Measurements from ENCODE around the gene DCHS1. TPM values are rescaled to one million over a fixed set of nuclear protein-coding genes. Genes with fewer than 3 reads are reported as not detected.

The DCHS1 gene
- total RNA-seq, 3 donors from 2014 or later, result 3.5 to 38.8 (median 6.0) TPM

DNA sequence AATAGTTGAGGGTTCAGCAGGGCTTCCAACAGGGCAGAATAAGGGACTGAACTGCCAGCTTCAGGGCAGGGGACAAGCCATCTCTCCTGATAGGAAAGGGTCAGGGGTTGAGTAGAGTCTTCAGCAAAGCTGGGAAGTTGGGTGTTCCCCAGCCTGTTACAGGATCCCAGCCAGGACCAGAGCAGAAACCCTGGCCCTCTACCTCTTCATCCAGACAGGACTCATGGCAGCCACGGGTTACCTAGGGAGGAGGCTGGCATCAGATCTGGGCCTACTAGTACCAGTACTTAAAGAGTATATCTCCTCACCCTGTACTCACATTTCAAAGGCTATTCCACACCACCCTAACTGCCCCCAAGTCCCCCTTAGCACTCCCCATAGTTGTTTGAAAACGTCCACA is 41.2 kb downstream of the DCHS1 start:
- Histone ChIP-seq H3K4me1 (ENCODE audit: low read depth) (peaks cover 20% of the 10 kb centered on the region), H3K9me3 (no peaks in the 10 kb centered on the region), H3K4me3 (no peak overlapping the region), H3K36me3 (ENCODE audit: low read depth) (no peaks in the 10 kb centered on the region)
- TF ChIP-seq, protein P1, sequence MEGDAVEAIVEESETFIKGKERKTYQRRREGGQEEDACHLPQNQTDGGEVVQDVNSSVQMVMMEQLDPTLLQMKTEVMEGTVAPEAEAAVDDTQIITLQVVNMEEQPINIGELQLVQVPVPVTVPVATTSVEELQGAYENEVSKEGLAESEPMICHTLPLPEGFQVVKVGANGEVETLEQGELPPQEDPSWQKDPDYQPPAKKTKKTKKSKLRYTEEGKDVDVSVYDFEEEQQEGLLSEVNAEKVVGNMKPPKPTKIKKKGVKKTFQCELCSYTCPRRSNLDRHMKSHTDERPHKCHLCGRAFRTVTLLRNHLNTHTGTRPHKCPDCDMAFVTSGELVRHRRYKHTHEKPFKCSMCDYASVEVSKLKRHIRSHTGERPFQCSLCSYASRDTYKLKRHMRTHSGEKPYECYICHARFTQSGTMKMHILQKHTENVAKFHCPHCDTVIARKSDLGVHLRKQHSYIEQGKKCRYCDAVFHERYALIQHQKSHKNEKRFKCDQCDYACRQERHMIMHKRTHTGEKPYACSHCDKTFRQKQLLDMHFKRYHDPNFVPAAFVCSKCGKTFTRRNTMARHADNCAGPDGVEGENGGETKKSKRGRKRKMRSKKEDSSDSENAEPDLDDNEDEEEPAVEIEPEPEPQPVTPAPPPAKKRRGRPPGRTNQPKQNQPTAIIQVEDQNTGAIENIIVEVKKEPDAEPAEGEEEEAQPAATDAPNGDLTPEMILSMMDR (IDR thresholded peaks at IDR 0.05), result no peak
- intact Hi-C loops (cut with DNase I, micrococcal nuclease), result no loop called here
- ATAC-seq (no peak), DNase-seq (no peak)

DNA sequence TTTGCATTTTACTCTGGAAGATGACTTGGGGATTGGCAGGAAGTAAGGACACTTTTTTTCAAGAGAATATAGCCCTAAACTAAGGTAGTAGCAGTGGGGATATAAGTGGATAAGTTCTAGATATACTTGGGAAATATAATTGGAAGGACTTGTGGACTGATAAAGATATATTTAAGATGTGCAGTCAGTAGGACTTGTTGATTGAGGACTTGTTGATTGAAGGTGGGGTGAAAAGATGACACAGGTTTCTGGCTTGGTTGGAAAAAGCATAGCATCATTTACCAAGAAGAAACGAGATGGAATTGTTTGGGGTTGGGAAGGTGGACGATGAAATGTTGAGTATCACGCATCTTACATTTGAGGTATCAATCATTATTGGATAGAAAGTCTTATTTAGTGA is 42.1 kb downstream of the DCHS1 start:
- DNase-seq (no peak), ATAC-seq (no peak)
- intact Hi-C loops (cut with DNase I, micrococcal nuclease), result no loop called here
- H3K36me3 ChIP-seq (ENCODE audit: low read depth), result no peaks in the 10 kb centered on the region
- no peaks in the 10 kb centered on the region for H3K9me3 ChIP-seq
- H3K4me3 ChIP-seq, result no peak overlapping the region
- H3K4me1 ChIP-seq (ENCODE audit: low read depth), result peaks cover 20% of the 10 kb centered on the region
- TF ChIP-seq, protein P1 (IDR thresholded peaks at IDR 0.05), result no peak

DNA sequence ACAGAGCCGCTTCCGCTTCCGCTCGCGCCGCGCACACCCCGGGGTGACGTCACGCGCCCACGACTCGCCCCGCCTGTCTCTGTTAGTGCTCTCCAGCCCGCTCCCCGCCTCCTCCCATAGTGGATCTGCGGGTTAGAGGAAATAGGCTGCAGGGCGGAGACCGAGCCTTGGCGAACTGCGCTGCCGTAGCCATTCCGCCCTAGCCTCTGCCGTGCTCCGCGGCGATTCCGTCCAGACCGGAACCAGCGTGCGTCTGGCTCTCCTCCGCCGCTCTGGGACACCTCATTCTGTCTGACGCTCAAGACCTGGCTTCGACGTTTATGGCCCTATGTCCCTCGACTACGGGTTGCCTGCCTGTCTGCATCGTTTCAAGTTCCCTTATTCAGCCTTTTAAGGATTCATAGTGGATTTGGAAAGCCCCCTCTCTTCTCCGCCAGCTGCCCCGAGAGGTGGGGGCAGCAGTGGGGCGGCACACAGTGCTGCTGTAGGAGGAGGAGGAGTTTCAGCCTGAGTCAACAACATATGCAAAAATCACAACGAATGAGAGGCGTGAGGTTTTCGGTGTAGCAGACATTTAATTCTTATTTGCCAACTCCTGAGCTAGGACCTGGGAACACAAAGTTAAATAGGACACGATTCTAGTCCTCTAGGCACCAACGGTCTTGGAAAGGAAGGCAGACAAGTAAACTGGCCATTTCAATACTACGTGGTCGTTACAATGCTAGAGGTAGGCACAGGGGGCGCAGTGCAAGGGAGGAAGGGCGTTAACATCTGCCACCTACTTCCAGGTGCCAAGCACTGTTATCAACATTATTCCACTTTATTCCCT is 43.2 kb downstream of the DCHS1 start, which contains the start of gene TAF10:
Gene TAF10 (minus strand): TSS at position 4 of the 829 bp plus-strand sequence. CDS start 27 bp downstream, outside the sequence.
- no peaks in the 10 kb centered on the region for H3K36me3 ChIP-seq (ENCODE audit: low read depth)
- peaks cover 16% of the 10 kb centered on the region for H3K4me1 ChIP-seq (ENCODE audit: low read depth)
- TF ChIP-seq, protein P1 (IDR thresholded peaks at IDR 0.05), result peak; percentile 45
- peak; percentile 94 for ATAC-seq
- intact Hi-C loops (cut with DNase I, micrococcal nuclease), result no loop called here
- peak within 1 kb of the TSS; percentile 83 for H3K4me3 ChIP-seq
- peak; percentile 98 to 99 (median 98) for DNase-seq
- H3K9me3 ChIP-seq, result no peaks in the 10 kb centered on the region

DNA sequence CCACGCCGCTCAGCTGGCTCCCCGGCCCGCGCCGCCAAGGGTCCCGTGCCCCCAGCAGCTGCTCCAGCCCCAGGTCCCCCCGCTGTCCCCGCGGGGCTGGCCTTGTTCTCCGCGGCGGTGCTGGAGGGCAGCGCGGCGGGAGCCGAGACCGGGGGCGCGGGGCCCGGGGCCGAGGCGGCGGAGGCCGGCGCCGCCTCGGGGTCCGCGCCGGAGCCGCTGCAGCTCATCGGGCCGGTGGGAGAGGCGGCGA is 43.7 kb downstream of the DCHS1 start:
- TF ChIP-seq, protein P1 (IDR thresholded peaks at IDR 0.05), result no peak
- Histone ChIP-seq H3K4me1 (ENCODE audit: low read depth) (peaks cover 20% of the 10 kb centered on the region), H3K9me3 (no peaks in the 10 kb centered on the region), H3K4me3 (peak overlapping the region; percentile 83), H3K36me3 (ENCODE audit: low read depth) (no peaks in the 10 kb centered on the region)
- DNase-seq, result no peak
- intact Hi-C loops (cut with DNase I, micrococcal nuclease), result no loop called here
- ATAC-seq, result no peak

DNA sequence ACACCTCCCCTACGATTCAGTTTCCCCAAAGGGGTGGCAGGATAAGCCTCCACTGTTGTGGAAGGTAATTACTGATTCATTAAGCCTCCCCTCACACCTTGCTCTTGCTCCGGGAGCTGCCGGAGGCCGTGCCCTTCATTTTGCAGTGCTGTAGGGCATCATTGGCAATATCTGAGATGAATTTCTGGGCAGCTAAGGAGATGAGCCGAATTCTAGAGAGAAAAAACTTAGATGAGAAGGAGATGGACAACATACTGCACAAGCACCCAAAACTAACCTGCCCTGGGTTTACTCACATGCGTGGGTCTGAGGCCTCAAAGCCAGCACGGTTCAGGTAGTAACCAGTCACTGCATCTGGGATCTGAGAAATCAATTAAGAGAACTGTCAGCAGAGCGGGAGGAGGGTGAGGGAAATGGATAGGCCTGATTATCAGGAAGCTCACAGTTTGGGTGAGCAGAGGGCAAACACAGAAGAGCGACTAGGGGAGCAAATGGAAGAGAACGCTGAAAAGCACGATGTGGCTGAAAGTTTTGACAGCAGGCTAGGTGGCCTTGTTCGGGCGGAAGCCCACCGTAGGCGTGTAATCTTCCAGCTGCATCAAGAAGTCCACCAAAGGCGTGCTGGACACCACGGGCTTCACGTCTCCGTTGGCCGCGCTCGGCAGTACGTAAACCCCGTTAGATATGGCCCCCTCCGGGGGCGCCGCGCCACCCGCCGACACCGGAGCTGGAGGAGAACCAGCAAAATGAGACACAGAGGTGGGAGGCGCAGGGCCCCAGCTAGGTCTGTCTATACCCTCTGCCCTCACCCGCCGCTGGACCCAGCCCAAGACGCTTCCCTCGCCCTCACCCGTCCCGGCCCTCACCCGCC is 44.3 kb downstream of the DCHS1 start:
- intact Hi-C loops (cut with DNase I, micrococcal nuclease), result no loop called here
- peak; percentile 0 for ATAC-seq
- DNase-seq, result peak; percentile 52 to 80 (median 77)
- Histone ChIP-seq H3K4me3 (peak overlapping the region; percentile 83), H3K4me1 (ENCODE audit: low read depth) (peaks cover 25% of the 10 kb centered on the region), H3K9me3 (no peaks in the 10 kb centered on the region), H3K36me3 (ENCODE audit: low read depth) (no peaks in the 10 kb centered on the region)
- TF ChIP-seq, protein P1 (IDR thresholded peaks at IDR 0.05), result no peak
